HEK293 (cell line): ENCODE results near the gene SCGB1C1.

ENCODE experiments used
- CTCF ChIA-PET: fragments of 350-600 bp; formaldehyde crosslinking; extraction: SDS; loops from one replicate; lab custom pipeline; 2021; ENCODE audit warnings: antibody characterized with exemption; lab: Yijun Ruan, JAX
- POLR2A ChIA-PET: fragments of 300-600 bp; formaldehyde crosslinking; extraction: SDS; loops from one replicate; lab custom pipeline; 2020; ENCODE audit warnings: antibody characterized with exemption, inconsistent platforms; lab: Yijun Ruan, JAX
- H3K27ac ChIP-seq: fragments of 200-500 bp; sonication (Bioruptor generic); 2 replicates; pipeline ENCODE4 v1.5.1; 2014; ENCODE audit warnings: low read depth, low read length, control low read depth, inconsistent platforms; ENCODE audit errors: extremely low read depth
- H3K36me3 ChIP-seq, 2 experiments: fragments of 200-500 bp in 1 of 2; sonication (Bioruptor generic) in 1 of 2; 1 replicate in 1 of 2; 2 replicates in 1 of 2; pipeline ENCODE4 v1.5.1; 2014 to 2017; ENCODE audit warnings: inconsistent platforms in 2 of 2, low read length in 2 of 2; ENCODE audit not compliant: control insufficient read depth in 2 of 2, insufficient read depth in 1 of 2
- H3K4me1 ChIP-seq: fragments of 200-500 bp; sonication (Bioruptor generic); 2 replicates; pipeline ENCODE4 v1.5.1; 2014; ENCODE audit warnings: mild to moderate bottlenecking, low read length, inconsistent platforms; ENCODE audit not compliant: control insufficient read depth, insufficient read depth
- H3K4me3 ChIP-seq: 2 replicates; pipeline ENCODE4 v1.5.1; 2011; ENCODE audit warnings: low read depth, mild to moderate bottlenecking, control low read depth, low read length, moderate library complexity
- H3K9me3 ChIP-seq: fragments of 200-500 bp; sonication (Bioruptor generic); 2 replicates; pipeline ENCODE4 v1.5.1; 2014; ENCODE audit warnings: low read depth, low read length, inconsistent platforms; ENCODE audit not compliant: control insufficient read depth, insufficient read depth
- ATF2 ChIP-seq: fragments of 450-650 bp; formaldehyde crosslinking; IDR thresholded peaks from 2 replicates; pipeline ENCODE4 v1.5.1; 2016; ENCODE audit warnings: missing biosample characterization, missing genetic modification characterization, low read depth
- GLIS2 ChIP-seq: fragments of 450-650 bp; formaldehyde crosslinking; IDR thresholded peaks from 2 replicates; pipeline ENCODE4 v1.5.1; 2016; ENCODE audit warnings: missing biosample characterization, missing genetic modification characterization
- HOXA7 ChIP-seq: sonication (generic); formaldehyde crosslinking; IDR thresholded peaks from 2 replicates; pipeline ENCODE4 v1.8.1; 2022; ENCODE audit warnings: missing genetic modification reagents, borderline replicate concordance
- KLF1 ChIP-seq: fragments of 450-650 bp; formaldehyde crosslinking; IDR thresholded peaks from 2 replicates; pipeline ENCODE4 v1.5.1; 2016; ENCODE audit warnings: missing biosample characterization, missing genetic modification characterization
- KLF8 ChIP-seq: fragments of 450-650 bp; formaldehyde crosslinking; IDR thresholded peaks from 2 replicates; pipeline ENCODE4 v1.5.1; 2016; ENCODE audit warnings: missing biosample characterization, missing genetic modification characterization
- PATZ1 ChIP-seq: fragments of 450-650 bp; formaldehyde crosslinking; IDR thresholded peaks from 2 replicates; pipeline ENCODE4 v1.5.1; 2016; ENCODE audit warnings: missing biosample characterization, missing genetic modification characterization
- PRDM10 ChIP-seq: fragments of 450-650 bp; formaldehyde crosslinking; IDR thresholded peaks from 2 replicates; pipeline ENCODE4 v1.5.1; 2016; ENCODE audit warnings: missing biosample characterization, missing genetic modification characterization
- REST ChIP-seq: fragments of 450-650 bp; formaldehyde crosslinking; IDR thresholded peaks from 2 replicates; pipeline ENCODE4 v1.5.1; 2016; ENCODE audit warnings: missing biosample characterization, missing genetic modification characterization
- SP3 ChIP-seq: fragments of 450-650 bp; formaldehyde crosslinking; IDR thresholded peaks from 2 replicates; pipeline ENCODE4 v1.5.1; 2016; ENCODE audit warnings: missing biosample characterization, missing genetic modification characterization
- ZBTB17 ChIP-seq: fragments of 450-650 bp; formaldehyde crosslinking; IDR thresholded peaks from 2 replicates; pipeline ENCODE4 v1.5.1; 2016; ENCODE audit warnings: missing biosample characterization, missing genetic modification characterization
- ZBTB20 ChIP-seq: fragments of 450-650 bp; formaldehyde crosslinking; IDR thresholded peaks from 2 replicates; pipeline ENCODE4 v1.5.1; 2016; ENCODE audit warnings: missing biosample characterization, missing genetic modification characterization
- ZBTB26 ChIP-seq: fragments of 450-650 bp; formaldehyde crosslinking; optimal IDR thresholded peaks from 2 replicates; pipeline ENCODE3; 2016; ENCODE audit warnings: missing biosample characterization, mild to moderate bottlenecking, missing genetic modification characterization
- ZBTB48 ChIP-seq: fragments of 450-650 bp; formaldehyde crosslinking; IDR thresholded peaks from 2 replicates; pipeline ENCODE4 v1.5.1; 2016; ENCODE audit warnings: missing biosample characterization, missing genetic modification characterization
- ZBTB6 ChIP-seq: fragments of 450-650 bp; formaldehyde crosslinking; IDR thresholded peaks from 2 replicates; pipeline ENCODE4 v1.5.1; 2017; ENCODE audit warnings: missing biosample characterization, missing genetic modification characterization
- ZBTB8A ChIP-seq: fragments of 450-650 bp; formaldehyde crosslinking; IDR thresholded peaks from 2 replicates; pipeline ENCODE4 v1.5.1; 2016; ENCODE audit warnings: missing biosample characterization, missing genetic modification characterization
- ZNF501 ChIP-seq: fragments of 450-650 bp; formaldehyde crosslinking; IDR thresholded peaks from 2 replicates; pipeline ENCODE4 v1.5.1; 2016; ENCODE audit warnings: missing biosample characterization, missing genetic modification characterization
- ZNF585B ChIP-seq: fragments of 450-650 bp; formaldehyde crosslinking; IDR thresholded peaks from 2 replicates; pipeline ENCODE4 v1.5.1; 2016; ENCODE audit warnings: missing biosample characterization, missing genetic modification characterization
- ZNF692 ChIP-seq: fragments of 450-650 bp; formaldehyde crosslinking; IDR thresholded peaks from 2 replicates; pipeline ENCODE4 v1.5.1; 2016; ENCODE audit warnings: missing biosample characterization, missing genetic modification characterization
- ZNF76 ChIP-seq: fragments of 450-650 bp; formaldehyde crosslinking; IDR thresholded peaks from 2 replicates; pipeline ENCODE4; 2016; ENCODE audit warnings: low read depth, missing biosample characterization, missing genetic modification characterization, borderline replicate concordance
- ZXDB ChIP-seq: fragments of 450-650 bp; formaldehyde crosslinking; IDR thresholded peaks from 2 replicates; pipeline ENCODE4 v1.5.1; 2016; ENCODE audit warnings: missing biosample characterization, missing genetic modification characterization

Gene SCGB1C1

GRCh38 chr11:235997-236773, 43.3 kb downstream of the SCGB1C1 start, which contains the start of gene SIRT3:
TSS of gene SIRT3 (minus strand) at chr11:236342. CDS start at chr11:236328, 14 bp downstream.
- H3K4me3 ChIP-seq, result peak within 1 kb of the TSS; percentile 93
- CTCF ChIA-PET, result interaction anchor here (1.4 to 3.4 kb wide), 2 partner anchors 15 to 212 kb away, joined by 6 to 35 read pairs; no protein-coding TSS in a partner anchor
- POLR2A ChIA-PET, result interaction anchor here (1.8 to 3.5 kb wide), 2 partner anchors 29 kb away, joined by 13 to 16 read pairs; partner anchors contain the start of genes BET1L and RIC8A
- H3K9me3 ChIP-seq, result no peaks in the 10 kb centered on the region
- no peaks in the 10 kb centered on the region for H3K4me1 ChIP-seq
- peak within 1 kb of the TSS; percentile 36; the same call in 1 of the 2 replicates for H3K27ac ChIP-seq
- H3K36me3 ChIP-seq, result peaks cover 0 to 31% of the 10 kb centered on the region in 2 experiments; a peak in 1 of 3 replicates
- TF ChIP-seq SP3 (tag by site-specific recombination) (peak; percentile 63), ZNF692 (tag by site-specific recombination) (peak; percentile 42; the same call in 1 of the 2 replicates), PRDM10 (0 out of 2 replicates have a peak, but pooled peaks have one; percentile 30), KLF1 (no peak), PATZ1 (tag by site-specific recombination) (0 out of 2 replicates have a peak, but pooled peaks have one; percentile 43), ZBTB17 (tag by site-specific recombination) (peak; percentile 56; the same call in 1 of the 2 replicates), ZNF501 (tag by site-specific recombination) (peak; percentile 25; the same call in 1 of the 2 replicates), ZNF585B (tag by site-specific recombination) (peak; percentile 15; the same call in 1 of the 2 replicates), GLIS2 (peak; percentile 62; the same call in 1 of the 2 replicates), HOXA7 (CRISPR knock-in tag) (no peak), ATF2 (no peak), KLF8 (peak; percentile 29; the same call in 1 of the 2 replicates), ZBTB6 (tag by site-specific recombination) (0 out of 2 replicates have a peak, but pooled peaks have one; percentile 14), ZBTB8A (tag by site-specific recombination) (no peak), ZNF76 (tag by site-specific recombination) (peak; percentile 31; the same call in 1 of the 2 replicates), ZBTB48 (tag by site-specific recombination) (peak; percentile 69; the same call in 1 of the 2 replicates), REST (tag by site-specific recombination) (0 out of 2 replicates have a peak, but pooled peaks have one; percentile 11), ZBTB20 (tag by site-specific recombination) (peak; percentile 78), ZBTB26 (tag by site-specific recombination) (peak; percentile 58), ZXDB (tag by site-specific recombination) (peak; percentile 48; the same call in 1 of the 2 replicates)
